H1 (cell line): Measurements from ENCODE around the gene DOK3. TPM values are rescaled to one million over a fixed set of nuclear protein-coding genes. Genes with fewer than 3 reads are reported as not detected.
"Not testable (repeated sequence)": the region's sequence is repeated elsewhere in the genome, so short reads cannot be mapped to it uniquely, and the experiment has no call there.

Experiments
- CTCF ChIA-PET: fragments of 300-600 bp; sonication (Branson Sonifier 250); formaldehyde crosslinking; loops from one replicate; lab custom pipeline; 2021; ENCODE audit not compliant: partially characterized antibody; lab: Charles Lee
- POLR2A ChIA-PET: fragments of 300-600 bp; sonication (Branson Sonifier 250); formaldehyde crosslinking; loops from one replicate; lab custom pipeline; 2021; ENCODE audit warnings: inconsistent platforms; ENCODE audit not compliant: partially characterized antibody; lab: Charles Lee
- DNase-seq, 2 experiments: peaks; one replicate each; pipeline versions ENCODE4 v3.0.0 to v3.0.0-alpha.2; 2010 to 2022; ENCODE audit warnings: low spot score in 2 of 2, low read depth in 1 of 2, mixed read lengths in 1 of 2
- FAIRE-seq: peaks from 2 replicates; lab custom pipeline; 2011; peaks lifted over from hg19 to GRCh38; lab: Jason Lieb, UNC
- H2AFZ ChIP-seq: 2 replicates; pipeline ENCODE4 v1.8.1; 2012; ENCODE audit warnings: low read length, inconsistent platforms
- H2AK5ac ChIP-seq: 2 replicates; pipeline ENCODE4 v1.6.1; 2013; ENCODE audit warnings: low read depth, low read length
- H2BK120ac ChIP-seq: replicated peaks from 2 replicates; pipeline ENCODE3; 2013; ENCODE audit warnings: low read depth, low read length, inconsistent platforms
- H2BK12ac ChIP-seq: 2 replicates; pipeline ENCODE4 v1.6.1; 2013; ENCODE audit warnings: low read depth, low read length
- H2BK15ac ChIP-seq: 2 replicates; pipeline ENCODE4 v1.6.1; 2013; ENCODE audit warnings: low read length
- H2BK20ac ChIP-seq: 2 replicates; pipeline ENCODE4 v1.6.1; 2013; ENCODE audit warnings: low read length
- H2BK5ac ChIP-seq: 2 replicates; pipeline ENCODE4 v1.6.1; 2013; ENCODE audit warnings: low read depth, low read length
- H3K14ac ChIP-seq: 2 replicates; pipeline ENCODE4 v1.6.1; 2013; ENCODE audit warnings: inconsistent platforms; ENCODE audit not compliant: insufficient read length
- H3K18ac ChIP-seq: 2 replicates; pipeline ENCODE4 v1.6.1; 2013; ENCODE audit warnings: low read length; ENCODE audit errors: extremely low read depth
- H3K23ac ChIP-seq: 2 replicates; pipeline ENCODE4 v1.6.1; 2013; ENCODE audit warnings: inconsistent platforms; ENCODE audit not compliant: insufficient read length
- H3K23me2 ChIP-seq: 2 replicates; pipeline ENCODE4 v1.6.1; 2013; ENCODE audit warnings: low read depth, low read length
- H3K27ac ChIP-seq: 2 replicates; pipeline ENCODE4 v1.6.1; 2011; ENCODE audit warnings: low read depth, low read length, inconsistent platforms
- H3K27me3 ChIP-seq, 4 experiments: replicated peaks in 1 of 4; 1 replicate in 1 of 4; 2 replicates in 3 of 4; pipeline versions ENCODE4 v1.6.1 to v1.8.1; 2011 to 2013; ENCODE audit warnings: low read length in 3 of 4, mild to moderate bottlenecking in 3 of 4, inconsistent platforms in 2 of 4, mixed read lengths in 2 of 4, moderate library complexity in 1 of 4; ENCODE audit not compliant: control insufficient read depth in 3 of 4, insufficient read depth in 3 of 4; ENCODE audit errors: extremely low read depth in 1 of 4
- H3K36me3 ChIP-seq, 4 experiments: 2 replicates each; pipeline versions ENCODE4 v1.6.1 to v1.8.1; 2011 to 2013; ENCODE audit warnings: mild to moderate bottlenecking in 4 of 4, low read length in 3 of 4, moderate library complexity in 2 of 4, control low read depth in 1 of 4, inconsistent platforms in 1 of 4; ENCODE audit not compliant: insufficient read depth in 4 of 4, control insufficient read depth in 2 of 4
- H3K4ac ChIP-seq: replicated peaks from 2 replicates; pipeline ENCODE3; 2013; ENCODE audit warnings: low read length, low read depth, mixed read lengths, inconsistent platforms; ENCODE audit not compliant: insufficient read length
- H3K4me1 ChIP-seq, 4 experiments: replicated peaks in 1 of 4; 1 replicate in 1 of 4; 2 replicates in 3 of 4; pipeline versions ENCODE4 v1.6.1 to v1.8.1; 2011 to 2013; ENCODE audit warnings: low read length in 3 of 4, inconsistent platforms in 2 of 4, mixed read lengths in 1 of 4; ENCODE audit not compliant: insufficient read depth in 4 of 4, control insufficient read depth in 3 of 4
- H3K4me2 ChIP-seq, 2 experiments: 2 replicates each; pipeline versions ENCODE4 v1.6.1 to v1.8.1; 2011 to 2013; ENCODE audit warnings: low read depth in 2 of 2, low read length in 2 of 2, control low read depth in 1 of 2, inconsistent platforms in 1 of 2, mild to moderate bottlenecking in 1 of 2; ENCODE audit not compliant: insufficient read depth in 1 of 2
- H3K4me3 ChIP-seq, 4 experiments: fragments of 200-600, 300-600 bp in 1 of 4; sonication (generic), shearing (Covaris generic), sonication (Bioruptor Twin) in 1 of 4; 2 replicates each; pipeline versions ENCODE4 v1.5.1 to v1.8.1; 2011 to 2016; ENCODE audit warnings: low read length in 4 of 4, low read depth in 3 of 4, control low read depth in 2 of 4, inconsistent platforms in 2 of 4, mild to moderate bottlenecking in 2 of 4, mixed read lengths in 1 of 4, moderate library complexity in 1 of 4; ENCODE audit not compliant: insufficient read depth in 2 of 4; ENCODE audit errors: extremely low read depth in 1 of 4
- H3K56ac ChIP-seq: replicated peaks from 2 replicates; pipeline ENCODE3; 2013; ENCODE audit warnings: low read depth, mild to moderate bottlenecking, mixed read lengths, low read length, inconsistent platforms; ENCODE audit not compliant: insufficient read length
- H3K79me1 ChIP-seq: 2 replicates; pipeline ENCODE4 v1.6.1; 2013; ENCODE audit warnings: low read depth, low read length, control low read depth
- H3K79me2 ChIP-seq, 2 experiments: 2 replicates each; pipeline versions ENCODE4 v1.6.1 to v1.8.1; 2012 to 2013; ENCODE audit warnings: low read length in 2 of 2, mild to moderate bottlenecking in 2 of 2, inconsistent platforms in 1 of 2; ENCODE audit not compliant: insufficient read depth in 2 of 2, control insufficient read depth in 1 of 2
- H3K9ac ChIP-seq, 4 experiments: replicated peaks in 1 of 4; 1 replicate in 1 of 4; 2 replicates in 3 of 4; pipeline versions ENCODE4 v1.6.1 to v1.8.1; 2011 to 2013; ENCODE audit warnings: low read depth in 3 of 4, low read length in 3 of 4, control low read depth in 2 of 4, mild to moderate bottlenecking in 2 of 4, moderate library complexity in 2 of 4, inconsistent platforms in 1 of 4; ENCODE audit errors: extremely low read depth in 1 of 4
- H3K9me3 ChIP-seq, 2 experiments: 2 replicates each; pipeline versions ENCODE4 v1.6.1 to v1.8.1; 2012 to 2013; ENCODE audit warnings: mild to moderate bottlenecking in 2 of 2, moderate library complexity in 2 of 2, control low read depth in 1 of 2, inconsistent platforms in 1 of 2, low read depth in 1 of 2, low read length in 1 of 2, mixed read lengths in 1 of 2; ENCODE audit not compliant: insufficient read depth in 2 of 2
- H4K20me1 ChIP-seq, 2 experiments: replicated peaks in 1 of 2; 2 replicates each; pipeline versions ENCODE3 to v1.8.1; 2011 to 2013; ENCODE audit warnings: inconsistent platforms in 2 of 2, low read length in 2 of 2, mild to moderate bottlenecking in 1 of 2; ENCODE audit not compliant: insufficient read depth in 2 of 2, control insufficient read depth in 1 of 2
- H4K5ac ChIP-seq: 2 replicates; pipeline ENCODE4 v1.6.1; 2013; ENCODE audit warnings: low read length, low read depth, mixed read lengths, inconsistent platforms; ENCODE audit not compliant: insufficient read length
- H4K8ac ChIP-seq: 2 replicates; pipeline ENCODE4 v1.8.0; 2013; ENCODE audit warnings: mild to moderate bottlenecking, moderate library complexity, low read length, inconsistent platforms; ENCODE audit not compliant: insufficient read depth; ENCODE audit errors: extremely low read depth
- H4K91ac ChIP-seq: replicated peaks from 2 replicates; pipeline ENCODE3; 2013; ENCODE audit warnings: low read length, mixed read lengths, inconsistent platforms; ENCODE audit not compliant: insufficient read length
- WGBS, 2 experiments: shearing (Covaris generic) in 1 of 2; methylation state at CpG; one replicate each; pipeline versions ENCODE4 v1.1.6 to v1.1.7; 2013 to 2015; ENCODE audit warnings: low lambda C conversion rate in 2 of 2, mixed read lengths in 2 of 2, inconsistent platforms in 1 of 2, low coverage in 1 of 2, missing lambda C conversion rate in 1 of 2; ENCODE audit not compliant: insufficient replicate concordance in 2 of 2, insufficient coverage in 1 of 2, insufficient read length in 1 of 2; ENCODE audit errors: extremely low coverage in 1 of 2, missing lambda C conversion rate in 1 of 2; 5-methylcytosine and 5-hydroxymethylcytosine counted together
- polyA plus RNA-seq, 7 experiments: library from polyadenylated mRNA; depleted of rRNA in 3 of 7; stranded (reverse) in 5 of 7; unstranded in 2 of 7; fragments of >200 nt in 5 of 7; fragments of 200-250 nt in 2 of 7; gene quantifications; 1 replicate in 5 of 7; 2 replicates in 1 of 7; 4 replicates in 1 of 7; pipeline versions ENCODE4 v1.2.1 to v1.2.3, GENCODE V29; 2011 to 2013; ENCODE audit warnings: missing spikeins in 2 of 7, mixed read lengths in 2 of 7
- total RNA-seq: library from RNA; stranded (reverse); fragmentation: NEBNext Ultra II Directional; extraction: Animal tissue kit (Norgen Biotek cat#: 25700); gene quantifications from 2 replicates; pipeline ENCODE4 v1.2.1, GENCODE V29; 2021

Gene DOK3
- total and polyA plus RNA-seq, 2 of the 8 experiments (the other 6 are each of a cell fraction or from before 2014, with no cell fraction given), result 4.2 to 6.4 TPM

DNA sequence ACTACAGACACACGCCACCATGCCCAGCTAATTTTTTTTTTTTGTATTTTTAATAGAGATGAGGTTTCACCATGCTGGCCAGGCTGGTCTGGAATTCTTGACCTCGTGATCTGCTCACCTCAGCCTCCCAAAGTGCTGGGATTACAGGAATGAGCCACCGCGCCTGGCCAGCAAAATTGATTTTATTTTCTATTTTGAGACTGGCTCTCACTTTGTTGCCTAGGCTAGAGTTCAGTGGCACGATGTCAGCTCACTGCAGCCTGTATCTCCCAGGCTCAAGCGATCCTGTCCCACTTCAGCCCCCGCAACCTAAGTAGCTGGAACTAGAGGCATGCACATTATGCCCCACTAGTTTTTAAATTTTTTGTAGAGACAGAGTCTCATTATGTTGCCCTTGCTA lies 24.8 kb upstream of the DOK3 start:
- H3K4me3 ChIP-seq, DNase-seq, H3K4me2 ChIP-seq, H3K79me2 ChIP-seq, H2BK15ac ChIP-seq, H3K18ac ChIP-seq, H2BK20ac ChIP-seq, H3K4ac ChIP-seq, H3K27me3 ChIP-seq, H3K23me2 ChIP-seq, H2AK5ac ChIP-seq, H3K56ac ChIP-seq, FAIRE-seq, H2BK5ac ChIP-seq, H3K9ac ChIP-seq, H4K91ac ChIP-seq, H4K5ac ChIP-seq, H2BK120ac ChIP-seq, H2BK12ac ChIP-seq, H3K27ac ChIP-seq, H3K9me3 ChIP-seq, H3K23ac ChIP-seq, H3K4me1 ChIP-seq, H3K14ac ChIP-seq, H4K8ac ChIP-seq, H2AFZ ChIP-seq: not testable (repeated sequence)
- peaks cover 16 to 76% (median 40%) of the 10 kb centered on the region in 4 experiments; a peak in 7 of 8 replicates for H3K36me3 ChIP-seq
- 94% methylated on average over 7 of the region's 7 CpGs; no CpG with 5 or more reads in 1 of the 2 experiments for WGBS, 2 experiments
- H3K79me1 ChIP-seq, result peaks cover 21% of the 10 kb centered on the region
- POLR2A ChIA-PET, result interaction anchor here (0.6 to 3.3 kb wide), 8 partner anchors 9 to 107 kb away, joined by 3 to 7 read pairs (median 4); partner anchors contain the start of genes B4GALT7, DDX41 and TMED9
- CTCF ChIA-PET, result interaction anchor here (0.9 to 1.6 kb wide), 2 partner anchors 11 to 13 kb away, joined by 3 read pairs; no protein-coding TSS in a partner anchor
- H4K20me1 ChIP-seq, result peaks cover 0 to 16% of the 10 kb centered on the region in 2 experiments
